ENCODE measurements around the gene PRDM16. TPM values are rescaled to one million over a fixed set of nuclear protein-coding genes. Genes with fewer than 3 reads are reported as not detected.
A peak's percentile ranks its signal among the peaks of the same experiment; 100 is the strongest.

PRDM16 gene
- 1.7 TPM for polyA plus RNA-seq (2013, experiment 1 of 2; ENCODE audit: insufficient read length)
- 1.6 TPM for polyA plus RNA-seq (2013, experiment 2 of 2; ENCODE audit: insufficient read length)

- DNase-seq: peak; percentile 68
Measured at GRCh38 chr1:3068564-3069431, at the start of gene PRDM16. PRDM16 (plus strand) TSS chr1:3069203; CDS start chr1:3069260, 57 bp downstream.

- DNase-seq: no peak
Measured at GRCh38 chr1:3019516-3020051, 49.4 kb upstream of the PRDM16 start.

GRCh38 chr1:3020263-3020909 is 48.6 kb upstream of the PRDM16 start:
- no peak for DNase-seq

DNA sequence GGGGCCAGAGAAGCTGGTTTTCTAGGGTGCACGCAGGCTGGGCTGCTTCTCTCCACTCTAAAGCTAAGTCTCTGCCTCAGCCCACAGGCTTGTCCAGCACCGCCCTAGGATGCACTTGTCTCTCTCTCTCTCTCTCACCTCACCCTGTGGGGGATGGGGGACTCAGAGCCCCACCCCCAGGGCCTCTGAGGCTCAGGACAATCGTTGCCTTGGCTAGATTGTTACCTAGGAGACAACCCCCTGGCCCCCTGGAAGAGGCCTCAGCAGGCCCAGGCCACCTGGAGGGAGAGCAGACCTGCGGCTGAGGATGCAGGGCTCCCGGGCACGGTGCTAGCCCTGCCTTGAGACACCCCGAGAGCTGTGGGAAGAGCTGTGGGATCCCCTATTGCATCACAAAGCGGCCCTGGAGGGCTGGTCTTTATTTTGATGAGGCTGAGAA is 47.8 kb upstream of the PRDM16 start, which contains the start of gene ACTRT2:
Gene ACTRT2 (plus strand): TSS at position 235 of the 439 bp plus-strand sequence. CDS start 220 bp downstream, outside the sequence.
- DNase-seq: no peak

GRCh38 chr1:3021801-3022401 is 47.1 kb upstream of the PRDM16 start:
- no peak for DNase-seq

- no peak for DNase-seq
Measured at GRCh38 chr1:3022511-3022973, 46.5 kb upstream of the PRDM16 start.

GRCh38 chr1:3022976-3023375 is 46.0 kb upstream of the PRDM16 start:
- no peak for DNase-seq

GRCh38 chr1:3024019-3024418 is 45.0 kb upstream of the PRDM16 start:
- DNase-seq: no peak

GRCh38 chr1:3024588-3024987 is 44.4 kb upstream of the PRDM16 start:
- DNase-seq: no peak

DNA sequence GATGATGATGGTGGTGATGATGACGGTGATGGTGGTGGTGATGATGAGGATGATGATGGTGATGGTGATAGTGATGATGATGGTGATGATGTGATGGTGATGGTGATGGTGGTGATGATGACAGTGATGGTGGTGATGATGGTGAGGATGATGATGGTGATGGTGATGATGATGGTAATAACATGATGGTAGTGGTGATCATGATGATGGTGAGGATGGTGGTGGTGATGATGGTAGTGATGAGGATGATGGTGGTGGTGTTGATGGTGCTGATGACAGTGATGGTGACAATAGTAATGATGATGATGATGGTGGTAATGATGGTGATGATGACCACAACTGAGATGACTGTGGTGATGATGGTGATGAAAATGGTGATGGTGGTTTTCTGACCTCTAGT is 42.9 kb upstream of the PRDM16 start:
- no peak for DNase-seq

GRCh38 chr1:3026581-3027391 is 42.2 kb upstream of the PRDM16 start:
- DNase-seq: no peak

GRCh38 chr1:3027611-3028371 is 41.2 kb upstream of the PRDM16 start:
- DNase-seq: no peak

- DNase-seq: no peak
Measured at GRCh38 chr1:3028531-3029282, 40.3 kb upstream of the PRDM16 start.

DNA sequence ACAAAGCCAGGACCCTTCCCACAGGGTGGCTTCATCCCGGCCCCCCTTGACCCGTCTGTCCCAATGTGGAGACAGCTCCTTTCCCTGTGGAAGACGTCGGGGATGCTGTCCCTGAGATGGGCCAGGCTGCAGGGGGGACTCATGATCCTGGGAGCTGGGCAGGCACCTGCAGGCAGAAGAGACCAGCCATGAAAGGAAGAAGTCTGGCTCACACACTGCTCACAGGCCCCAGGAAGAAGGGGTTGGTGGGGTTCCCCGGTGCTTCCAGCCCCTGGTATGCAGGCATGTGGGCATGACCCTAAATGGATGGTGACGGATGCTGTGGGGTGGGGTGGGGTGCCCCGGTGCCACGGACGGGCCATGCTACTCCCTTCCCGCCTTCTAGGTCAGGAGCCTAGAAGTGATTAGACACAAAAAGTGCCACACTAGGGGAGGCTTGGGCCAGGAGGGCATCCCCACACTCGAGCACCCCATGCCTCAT is 39.5 kb upstream of the PRDM16 start:
- DNase-seq: no peak

GRCh38 chr1:3029991-3030662 is 38.9 kb upstream of the PRDM16 start:
- DNase-seq: no peak

DNA sequence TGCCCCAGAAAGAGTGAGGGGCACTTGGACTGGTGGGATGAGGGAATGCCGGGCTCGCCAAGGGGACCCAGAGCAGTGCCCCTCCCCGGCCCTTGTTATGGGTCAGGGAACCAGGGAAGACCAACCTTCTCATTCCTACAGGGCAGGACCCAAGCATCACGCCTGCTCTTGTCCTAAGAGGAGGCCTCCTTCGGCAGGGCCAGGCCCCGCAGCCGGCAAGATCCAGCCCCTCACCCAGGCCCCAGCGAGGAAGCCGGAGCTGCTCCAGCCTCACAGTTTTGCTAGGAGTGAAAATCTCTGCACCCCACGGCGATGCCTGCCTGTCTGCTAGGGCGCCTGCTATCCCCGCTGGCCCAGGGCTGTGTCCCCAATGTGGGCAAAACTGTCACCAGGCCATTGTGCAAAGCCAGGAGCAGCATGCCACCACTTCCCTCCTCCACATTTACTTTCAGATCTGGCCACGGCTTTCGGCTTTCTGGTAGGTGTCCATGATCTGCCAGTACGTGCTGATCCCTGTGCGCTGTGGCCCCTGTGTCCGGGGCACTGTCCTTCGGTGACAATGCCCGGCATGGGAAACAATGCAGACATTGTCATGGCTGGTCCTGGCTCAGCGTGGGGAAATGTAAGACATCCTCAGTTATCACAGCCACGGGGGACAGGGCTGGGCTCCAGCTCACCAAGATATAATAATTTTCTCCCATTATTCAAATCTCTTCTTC is 38.2 kb upstream of the PRDM16 start:
- DNase-seq: no peak

DNA sequence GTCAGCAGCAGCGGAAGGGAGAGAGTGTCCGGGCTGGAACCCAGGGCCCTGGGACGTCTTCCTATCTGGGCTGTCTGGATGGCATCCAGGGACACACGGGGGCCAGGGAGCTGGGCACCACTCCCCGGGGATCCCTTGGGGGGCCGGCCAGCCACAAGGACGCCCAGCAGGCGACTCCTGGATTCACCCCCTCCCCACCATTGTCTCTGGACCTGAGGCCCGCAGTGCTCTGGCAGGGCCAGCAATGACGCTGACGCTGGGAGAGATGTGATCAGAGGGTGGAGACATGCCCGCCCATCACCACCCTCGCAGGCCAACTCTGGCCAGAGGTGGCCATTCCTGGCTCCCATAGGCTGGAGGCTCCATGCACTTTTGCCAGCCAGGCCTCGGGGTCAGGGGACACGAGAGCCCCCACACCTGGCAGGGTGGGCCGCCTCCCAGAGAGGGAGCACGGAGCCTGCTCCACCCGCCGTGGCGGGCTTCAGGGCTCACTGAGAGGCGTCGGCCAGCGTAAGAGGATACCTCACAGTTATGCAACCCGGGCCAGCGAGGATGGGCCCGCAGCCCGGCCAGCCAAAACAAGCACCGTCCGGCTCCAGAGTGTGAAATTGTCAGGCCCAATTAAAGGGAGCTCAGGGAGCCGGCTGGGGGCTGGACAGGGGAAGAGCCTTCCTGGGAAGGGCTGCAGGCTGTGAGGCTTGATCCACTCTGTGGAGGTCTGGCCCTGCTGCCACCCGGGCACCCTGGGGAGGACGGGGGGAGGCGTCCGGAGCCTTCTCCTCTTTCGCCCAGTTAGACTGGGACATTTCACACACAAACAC is 37.4 kb upstream of the PRDM16 start:
- DNase-seq: no peak
